HCT116 (cell line): Measurements from ENCODE around the gene MORN2. TPM values are rescaled to one million over a fixed set of nuclear protein-coding genes. Genes with fewer than 3 reads are reported as not detected.
A peak's percentile ranks its signal among the peaks of the same experiment; 100 is the strongest.

ENCODE experiments used
- ATAC-seq: fragments of 200-7000 bp; cut with Tn5 transposase; 2 replicates; pipeline ENCODE4 v1.9.1; 2020; ENCODE audit warnings: mild to moderate bottlenecking, moderate library complexity
- Bru-seq: library from RNA; stranded (reverse); fragments of 400-500 nt; gene quantifications from one replicate; lab custom pipeline; 2021; lab: Mats Ljungman, UMichigan
- BruChase-seq, 2 experiments: library from RNA; stranded (reverse); fragments of 400-500 nt; gene quantifications; one replicate each; lab custom pipeline; 2021; lab: Mats Ljungman, UMichigan
- BruUV-seq: library from RNA; stranded (reverse); fragments of 400-500 nt; replicated peaks from 2 replicates; lab custom pipeline; 2021; lab: Mats Ljungman, UMichigan
- CTCF ChIA-PET: fragments of 300-600 bp; sonication (Branson Sonifier 250); formaldehyde crosslinking; loops from one replicate; lab custom pipeline; 2021; ENCODE audit warnings: antibody characterized with exemption; lab: Charles Lee
- POLR2A ChIA-PET: fragments of 300-600, 350-600 bp; sonication (Branson Sonifier 250); formaldehyde crosslinking; loops from one replicate; lab custom pipeline; 2021; ENCODE audit warnings: antibody characterized with exemption; lab: Charles Lee
- RAD21 ChIA-PET, 2 experiments: fragments of 300-600 bp; sonication (Branson Sonifier 250); formaldehyde crosslinking; loops; one replicate each; lab custom pipeline; 2023; ENCODE audit warnings: low total read pairs in 2 of 2; ENCODE audit not compliant: uncharacterized antibody in 2 of 2, unreplicated experiment in 2 of 2, low non-redundant PET in 1 of 2; lab: Charles Lee
- DNase-seq: peaks from one replicate; pipeline ENCODE4 v3.0.0-alpha.2; 2010; ENCODE audit warnings: low read depth, low spot score
- H2AFZ ChIP-seq: fragments of 200-600 bp; shearing (Covaris generic), sonication (generic); 2 replicates; pipeline ENCODE4 v1.6.1; 2017; ENCODE audit warnings: low read depth, mixed run types, mixed read lengths, antibody characterized with exemption, low read length; ENCODE audit not compliant: poor library complexity, severe bottlenecking
- H3K27ac ChIP-seq: 2 replicates; pipeline ENCODE4 v1.5.1; 2012; ENCODE audit warnings: low read depth, low read length
- H3K27me3 ChIP-seq: fragments of 200-600 bp; sonication (generic); 2 replicates; pipeline ENCODE4 v1.6.1; 2016; ENCODE audit warnings: mixed run types, low read length, mixed read lengths; ENCODE audit not compliant: insufficient read depth
- H3K36me3 ChIP-seq, 2 experiments: fragments of 200-500 bp in 1 of 2; fragments of 200-600 bp in 1 of 2; sonication (Bioruptor generic) in 1 of 2; sonication (generic) in 1 of 2; 2 replicates each; pipeline versions ENCODE4 v1.5.1 to v1.6.1; 2014 to 2016; ENCODE audit warnings: low read length in 2 of 2, inconsistent platforms in 1 of 2, mixed read lengths in 1 of 2, mixed run types in 1 of 2; ENCODE audit not compliant: insufficient read depth in 2 of 2, control insufficient read depth in 1 of 2
- H3K4me1 ChIP-seq, 2 experiments: fragments of 200-600 bp in 1 of 2; sonication (generic) in 1 of 2; 2 replicates each; pipeline versions ENCODE4 v1.5.1 to v1.6.1; 2012 to 2017; ENCODE audit warnings: low read length in 2 of 2, inconsistent platforms in 1 of 2, mild to moderate bottlenecking in 1 of 2, mixed read lengths in 1 of 2, mixed run types in 1 of 2, moderate library complexity in 1 of 2; ENCODE audit not compliant: insufficient read depth in 2 of 2, control insufficient read depth in 1 of 2
- H3K4me2 ChIP-seq: fragments of 200-600 bp; sonication (generic); 2 replicates; pipeline ENCODE4 v1.6.1; 2017; ENCODE audit warnings: mixed run types, low read length, mixed read lengths
- H3K4me3 ChIP-seq, 2 experiments: fragments of 200-600 bp in 1 of 2; sonication (generic) in 1 of 2; replicated peaks in 1 of 2; 2 replicates each; pipeline ENCODE4 v1.5.1; 2011 to 2016; ENCODE audit warnings: low read length in 2 of 2, control low read depth in 1 of 2, low read depth in 1 of 2, mild to moderate bottlenecking in 1 of 2, mixed read lengths in 1 of 2, mixed run types in 1 of 2
- H3K79me2 ChIP-seq: fragments of 200-600 bp; sonication (generic); 2 replicates; pipeline ENCODE4 v1.6.1; 2017; ENCODE audit warnings: mild to moderate bottlenecking, mixed run types, low read length, moderate library complexity, mixed read lengths; ENCODE audit not compliant: insufficient read depth
- H3K9ac ChIP-seq: fragments of 200-600 bp; sonication (generic); 2 replicates; pipeline ENCODE4 v1.6.1; 2016; ENCODE audit warnings: low read length, mixed read lengths
- H3K9me2 ChIP-seq: fragments of 200-600 bp; sonication (generic), shearing (Covaris generic); 2 replicates; pipeline ENCODE4 v1.6.1; 2017; ENCODE audit warnings: mixed run types, mild to moderate bottlenecking, moderate library complexity; ENCODE audit not compliant: insufficient read depth
- H3K9me3 ChIP-seq, 2 experiments: fragments of 200-500 bp in 1 of 2; fragments of 200-600 bp in 1 of 2; sonication (Bioruptor generic) in 1 of 2; sonication (generic) in 1 of 2; 2 replicates each; pipeline ENCODE4 v1.6.1; 2014 to 2017; ENCODE audit warnings: low read length in 2 of 2, mixed read lengths in 2 of 2, inconsistent platforms in 1 of 2, low read depth in 1 of 2, mild to moderate bottlenecking in 1 of 2, mixed run types in 1 of 2, moderate library complexity in 1 of 2; ENCODE audit not compliant: control insufficient read depth in 1 of 2, insufficient read depth in 1 of 2
- H4K20me1 ChIP-seq: fragments of 200-600 bp; sonication (generic), shearing (Covaris generic); 2 replicates; pipeline ENCODE4 v1.6.1; 2017; ENCODE audit warnings: mixed run types, mild to moderate bottlenecking, moderate library complexity; ENCODE audit not compliant: insufficient read depth
- CBX3 ChIP-seq: IDR thresholded peaks from 2 replicates; pipeline ENCODE4 v1.6.1; 2012; ENCODE audit warnings: low read depth
- CEBPB ChIP-seq: IDR thresholded peaks from 2 replicates; pipeline ENCODE4 v1.6.1; 2012; ENCODE audit warnings: low read depth
- EGR1 ChIP-seq: IDR thresholded peaks from 2 replicates; pipeline ENCODE4 v1.6.1; 2012; ENCODE audit warnings: low read depth
- ELF1 ChIP-seq: IDR thresholded peaks from 2 replicates; pipeline ENCODE4 v1.6.1; 2012; ENCODE audit warnings: low read depth, borderline replicate concordance
- EZH2 ChIP-seq: fragments of 200-600 bp; sonication (generic); IDR thresholded peaks from 2 replicates; pipeline ENCODE4 v1.6.1; 2017; ENCODE audit warnings: antibody characterized with exemption, mixed run types
- EZH2phosphoT487 ChIP-seq: fragments of 200-600 bp; IDR thresholded peaks from 2 replicates; pipeline ENCODE4 v1.6.1; 2018; ENCODE audit warnings: antibody characterized with exemption, borderline replicate concordance
- FOSL1 ChIP-seq: IDR thresholded peaks from 2 replicates; pipeline ENCODE4 v1.6.1; 2012; ENCODE audit warnings: low read depth
- JUND ChIP-seq: IDR thresholded peaks from 2 replicates; pipeline ENCODE4 v1.6.1; 2012
- POLR2A ChIP-seq: IDR thresholded peaks from 2 replicates; pipeline ENCODE4 v1.7.0; 2011; ENCODE audit warnings: borderline replicate concordance; ENCODE audit not compliant: insufficient read depth, insufficient read length; ENCODE audit errors: extremely low read depth
- POLR2AphosphoS5 ChIP-seq: IDR thresholded peaks from 2 replicates; pipeline ENCODE4 v1.6.1; 2011; ENCODE audit warnings: mild to moderate bottlenecking, low read depth, low read length, moderate library complexity
- RAD21 ChIP-seq: IDR thresholded peaks from 2 replicates; pipeline ENCODE4 v1.6.1; 2012; ENCODE audit warnings: low read depth, mild to moderate bottlenecking
- SIN3A ChIP-seq: IDR thresholded peaks from 2 replicates; pipeline ENCODE4 v1.6.1; 2012; ENCODE audit warnings: low read depth
- SP1 ChIP-seq: IDR thresholded peaks from 2 replicates; pipeline ENCODE4 v1.6.1; 2012; ENCODE audit warnings: low read depth
- SRF ChIP-seq: IDR thresholded peaks from 2 replicates; pipeline ENCODE4 v1.6.1; 2012; ENCODE audit warnings: low read depth
- TCF7L2 ChIP-seq: IDR thresholded peaks from 2 replicates; pipeline ENCODE4 v1.7.0; 2011; ENCODE audit warnings: borderline replicate concordance, inconsistent platforms; ENCODE audit not compliant: insufficient read depth, insufficient read length; ENCODE audit errors: extremely low read depth
- ZFX ChIP-seq: fragments of 450-650 bp; IDR thresholded peaks from 2 replicates; pipeline ENCODE4 v1.6.1; 2017
- ZNF274 ChIP-seq: fragments of 200-500 bp; sonication (Bioruptor generic); IDR thresholded peaks from 2 replicates; pipeline ENCODE4 v1.6.1; 2014; ENCODE audit warnings: mild to moderate bottlenecking, low read depth, low read length, inconsistent platforms
- intact Hi-C: fragments of 100-400 bp; cut with micrococcal nuclease; formaldehyde crosslinking; loops from 2 replicates; pipeline ENCODE4 v1.10.0; 2022
- long read RNA-seq: library from polyadenylated mRNA; unstranded; transcript quantifications from one replicate; pipeline ENCODE4 v2.0.0, GENCODE V29; 2021; ENCODE audit not compliant: unreplicated experiment
- polyA plus RNA-seq: library from polyadenylated mRNA; unstranded; fragments of >200 nt; gene quantifications from 2 replicates; pipeline ENCODE4 v1.2.1, GENCODE V29; 2012; ENCODE audit warnings: missing spikeins
- total RNA-seq: library from RNA; stranded (reverse); gene quantifications from one replicate; pipeline ENCODE4 v1.2.1, GENCODE V29; 2021; ENCODE audit not compliant: unreplicated experiment
- TF ChIP-seq, protein P1 (sequence below): IDR thresholded peaks from 2 replicates; pipeline ENCODE4 v1.6.1; 2011; ENCODE audit warnings: mild to moderate bottlenecking, low read length, moderate library complexity; ENCODE audit not compliant: insufficient replicate concordance; ENCODE audit errors: extremely low read depth
- TF ChIP-seq, protein P2 (sequence below): IDR thresholded peaks from 2 replicates; pipeline ENCODE4 v1.6.1; 2012
- TF ChIP-seq, protein P3 (sequence below): IDR thresholded peaks from 2 replicates; pipeline ENCODE4 v1.6.1; 2012; ENCODE audit warnings: low read depth

The MORN2 gene
- total RNA-seq (11.9 TPM), Bru-seq, nascent RNA (percentile 46 among the genes with signal in this experiment), BruChase-seq, experiment 1, labeled RNA remaining after a 6-hour chase (percentile 54 among the genes with signal in this experiment), BruChase-seq, experiment 2, labeled RNA remaining after a 2-hour chase (percentile 39 among the genes with signal in this experiment)
- 7.1 and 9.7 TPM in 2 replicates for polyA plus RNA-seq
- long read RNA-seq, transcript MORN2-201 (5 exons, 739 nt): major isoform, 5 of 5 reads
- long read RNA-seq, partial matches to known transcripts: 0 of 5 reads
- long read RNA-seq, other reads (novel, unspliced or antisense): 0 of 5 reads

DNA sequence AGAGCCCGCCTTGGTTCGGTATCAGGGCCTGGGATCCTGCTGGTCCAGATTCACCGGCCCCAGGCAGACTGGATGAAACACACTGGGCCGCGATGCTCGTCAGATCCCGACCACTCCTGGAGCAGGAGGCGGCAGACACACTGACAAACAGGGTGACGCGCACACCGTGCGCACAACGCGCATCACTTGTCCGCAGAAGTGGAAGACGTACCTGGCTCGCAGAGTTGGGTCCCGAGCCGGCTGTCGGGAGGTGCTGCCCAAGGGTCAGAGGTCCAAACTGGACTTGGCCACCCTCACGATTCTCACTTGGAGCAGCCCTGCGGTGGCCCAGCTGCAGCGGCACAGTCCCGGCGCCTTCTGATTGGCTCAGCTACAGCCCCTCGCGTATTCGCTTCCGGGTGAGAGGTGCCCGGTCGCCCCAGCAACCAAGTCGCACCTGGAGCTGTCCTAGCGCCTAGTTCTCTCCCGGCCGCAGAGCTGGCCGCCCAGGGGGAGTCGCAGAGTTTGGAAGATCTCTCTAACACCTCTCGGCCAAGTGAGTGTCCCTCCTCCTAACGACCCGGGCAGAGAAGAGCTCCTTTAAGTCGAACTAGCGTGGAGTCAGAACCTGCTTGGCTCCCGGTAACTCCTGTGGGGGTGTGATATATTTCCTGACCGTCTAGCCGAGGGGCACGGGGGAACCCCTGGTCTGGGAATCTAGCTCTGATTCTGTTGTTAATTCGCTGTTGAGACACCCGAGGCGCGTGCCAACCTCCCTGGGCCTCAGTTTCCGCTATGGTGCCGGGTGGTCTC, at the start of gene MORN2, which contains the start of gene DHX57:
Gene MORN2, plus strand, starts transcription at position 401 of the 792 bp plus-strand sequence.
Gene DHX57, minus strand, starts transcription at position 359 of the 792 bp plus-strand sequence. CDS start 7,529 bp downstream, outside the sequence.
- H3K27me3 ChIP-seq: no peaks in the 10 kb centered on the region
- TF ChIP-seq ZNF274 (no peak), RAD21 (no peak), ZFX (peak; percentile 40; the same call in 1 of the 2 replicates), EGR1 (no peak), FOSL1 (no peak), ELF1 (peak; percentile 34; the same call in 1 of the 2 replicates), POLR2A (no peak), TCF7L2 (peak; percentile 60), CBX3 (no peak; the same call in 1 of the 2 replicates), CEBPB (no peak), SIN3A (peak; percentile 79), EZH2 (no peak), EZH2phosphoT487 (no peak), SP1 (peak; percentile 72), JUND (no peak), POLR2AphosphoS5 (peak; percentile 81), SRF (no peak)
- TF ChIP-seq, protein P1, sequence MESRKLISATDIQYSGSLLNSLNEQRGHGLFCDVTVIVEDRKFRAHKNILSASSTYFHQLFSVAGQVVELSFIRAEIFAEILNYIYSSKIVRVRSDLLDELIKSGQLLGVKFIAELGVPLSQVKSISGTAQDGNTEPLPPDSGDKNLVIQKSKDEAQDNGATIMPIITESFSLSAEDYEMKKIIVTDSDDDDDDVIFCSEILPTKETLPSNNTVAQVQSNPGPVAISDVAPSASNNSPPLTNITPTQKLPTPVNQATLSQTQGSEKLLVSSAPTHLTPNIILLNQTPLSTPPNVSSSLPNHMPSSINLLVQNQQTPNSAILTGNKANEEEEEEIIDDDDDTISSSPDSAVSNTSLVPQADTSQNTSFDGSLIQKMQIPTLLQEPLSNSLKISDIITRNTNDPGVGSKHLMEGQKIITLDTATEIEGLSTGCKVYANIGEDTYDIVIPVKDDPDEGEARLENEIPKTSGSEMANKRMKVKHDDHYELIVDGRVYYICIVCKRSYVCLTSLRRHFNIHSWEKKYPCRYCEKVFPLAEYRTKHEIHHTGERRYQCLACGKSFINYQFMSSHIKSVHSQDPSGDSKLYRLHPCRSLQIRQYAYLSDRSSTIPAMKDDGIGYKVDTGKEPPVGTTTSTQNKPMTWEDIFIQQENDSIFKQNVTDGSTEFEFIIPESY: peak; percentile 48
- TF ChIP-seq, protein P2, sequence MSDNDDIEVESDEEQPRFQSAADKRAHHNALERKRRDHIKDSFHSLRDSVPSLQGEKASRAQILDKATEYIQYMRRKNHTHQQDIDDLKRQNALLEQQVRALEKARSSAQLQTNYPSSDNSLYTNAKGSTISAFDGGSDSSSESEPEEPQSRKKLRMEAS: peak; percentile 55
- TF ChIP-seq, protein P3, sequence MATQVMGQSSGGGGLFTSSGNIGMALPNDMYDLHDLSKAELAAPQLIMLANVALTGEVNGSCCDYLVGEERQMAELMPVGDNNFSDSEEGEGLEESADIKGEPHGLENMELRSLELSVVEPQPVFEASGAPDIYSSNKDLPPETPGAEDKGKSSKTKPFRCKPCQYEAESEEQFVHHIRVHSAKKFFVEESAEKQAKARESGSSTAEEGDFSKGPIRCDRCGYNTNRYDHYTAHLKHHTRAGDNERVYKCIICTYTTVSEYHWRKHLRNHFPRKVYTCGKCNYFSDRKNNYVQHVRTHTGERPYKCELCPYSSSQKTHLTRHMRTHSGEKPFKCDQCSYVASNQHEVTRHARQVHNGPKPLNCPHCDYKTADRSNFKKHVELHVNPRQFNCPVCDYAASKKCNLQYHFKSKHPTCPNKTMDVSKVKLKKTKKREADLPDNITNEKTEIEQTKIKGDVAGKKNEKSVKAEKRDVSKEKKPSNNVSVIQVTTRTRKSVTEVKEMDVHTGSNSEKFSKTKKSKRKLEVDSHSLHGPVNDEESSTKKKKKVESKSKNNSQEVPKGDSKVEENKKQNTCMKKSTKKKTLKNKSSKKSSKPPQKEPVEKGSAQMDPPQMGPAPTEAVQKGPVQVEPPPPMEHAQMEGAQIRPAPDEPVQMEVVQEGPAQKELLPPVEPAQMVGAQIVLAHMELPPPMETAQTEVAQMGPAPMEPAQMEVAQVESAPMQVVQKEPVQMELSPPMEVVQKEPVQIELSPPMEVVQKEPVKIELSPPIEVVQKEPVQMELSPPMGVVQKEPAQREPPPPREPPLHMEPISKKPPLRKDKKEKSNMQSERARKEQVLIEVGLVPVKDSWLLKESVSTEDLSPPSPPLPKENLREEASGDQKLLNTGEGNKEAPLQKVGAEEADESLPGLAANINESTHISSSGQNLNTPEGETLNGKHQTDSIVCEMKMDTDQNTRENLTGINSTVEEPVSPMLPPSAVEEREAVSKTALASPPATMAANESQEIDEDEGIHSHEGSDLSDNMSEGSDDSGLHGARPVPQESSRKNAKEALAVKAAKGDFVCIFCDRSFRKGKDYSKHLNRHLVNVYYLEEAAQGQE: no peak

More for the DNA sequence above, at the start of gene MORN2, which contains the start of gene DHX57:
- Histone ChIP-seq H4K20me1 (no peaks in the 10 kb centered on the region), H3K27ac (peak within 1 kb of the TSS; percentile 41; the same call in 1 of the 2 replicates), H3K9me2 (no peaks in the 10 kb centered on the region), H3K36me3 (no peaks in the 10 kb centered on the region), H3K4me3 (peak within 1 kb of the TSS; percentile 81 to 97), H2AFZ (peak within 1 kb of the TSS; percentile 20), H3K9ac (peak within 1 kb of the TSS; percentile 73), H3K79me2 (peaks cover 20% of the 10 kb centered on the region), H3K4me1 (peaks cover 3 to 13% of the 10 kb centered on the region in 2 experiments; a peak in 3 of 4 replicates), H3K4me2 (peak within 1 kb of the TSS; percentile 92), H3K9me3 (no peaks in the 10 kb centered on the region)
- ATAC-seq (peak; percentile 99), DNase-seq (peak; percentile 69)
- intact Hi-C loops: no loop called here
- RAD21 ChIA-PET: no interaction called here
- CTCF ChIA-PET: interaction anchor here (1.8 kb wide), 1 partner anchor 294 kb away, joined by 4 read pairs; no protein-coding TSS in a partner anchor
- POLR2A ChIA-PET: interaction anchor here (1.2 to 1.3 kb wide), 2 partner anchors 23 to 125 kb away, joined by 3 to 6 read pairs; partner anchors contain the start of gene SRSF7
- no TSS peak for BruUV-seq
